CD4-positive, alpha-beta T cell (primary cell): ENCODE results near the gene ARHGAP15. TPM values are rescaled to one million over a fixed set of nuclear protein-coding genes. Genes with fewer than 3 reads are reported as not detected.

Experiments used
- ATAC-seq: fragments of 200-7000 bp; cut with Tn5 transposase; one replicate; pipeline ENCODE4 v1.10.0; 2022; ENCODE audit warnings: mild to moderate bottlenecking; ENCODE audit not compliant: poor library complexity
- CTCF ChIA-PET: fragments of 350-600 bp; sonication (Branson Sonifier 250); formaldehyde crosslinking; loops from one replicate; lab custom pipeline; 2021; ENCODE audit warnings: antibody characterized with exemption, inconsistent platforms; lab: Charles Lee
- POLR2A ChIA-PET: fragments of 350-600 bp; sonication (Branson Sonifier 250); formaldehyde crosslinking; loops from one replicate; lab custom pipeline; 2021; ENCODE audit warnings: antibody characterized with exemption, inconsistent platforms; lab: Charles Lee
- DNase-seq, 14 experiments: peaks; one replicate each; pipeline ENCODE4 v3.0.0-alpha.2; 2013 to 2020; ENCODE audit warnings: mixed read lengths in 2 of 14
- H3K27ac ChIP-seq, 2 donors: one replicate each; pipeline versions ENCODE4 v1.5.1 to v1.7.0; 2013; ENCODE audit warnings: low read length in 2 of 2, low read depth in 1 of 2, mild to moderate bottlenecking in 1 of 2
- H3K27me3 ChIP-seq, 2 experiments: 1 replicate in 1 of 2; 2 replicates in 1 of 2; pipeline versions ENCODE4 v1.6.1 to v1.7.0; 2013; ENCODE audit warnings: low read length in 2 of 2, control low read depth in 1 of 2, mild to moderate bottlenecking in 1 of 2, moderate library complexity in 1 of 2; ENCODE audit not compliant: insufficient read depth in 2 of 2, control insufficient read depth in 1 of 2
- H3K36me3 ChIP-seq: one replicate; pipeline ENCODE4 v1.6.1; 2013; ENCODE audit warnings: low read length, control low read depth; ENCODE audit not compliant: insufficient read depth
- H3K4me1 ChIP-seq: one replicate; pipeline ENCODE4 v1.6.1; 2013; ENCODE audit warnings: low read length, control low read depth; ENCODE audit not compliant: insufficient read depth
- H3K4me3 ChIP-seq: one replicate; pipeline ENCODE4 v1.5.1; 2013; ENCODE audit warnings: mild to moderate bottlenecking, low read length, moderate library complexity
- H3K9me3 ChIP-seq, 2 experiments: 1 replicate in 1 of 2; 2 replicates in 1 of 2; pipeline versions ENCODE4 v1.6.1 to v1.7.0; 2013; ENCODE audit warnings: low read length in 2 of 2, mild to moderate bottlenecking in 2 of 2, control low read depth in 1 of 2, moderate library complexity in 1 of 2; ENCODE audit not compliant: control insufficient read depth in 1 of 2, insufficient read depth in 1 of 2
- H3K27ac Mint-ChIP-seq: one replicate; pipeline ENCODE4 v1.8.0; 2020; ENCODE audit warnings: mixed read lengths
- H3K27me3 Mint-ChIP-seq: one replicate; pipeline ENCODE4 v1.8.0; 2021; ENCODE audit warnings: mixed read lengths
- H3K36me3 Mint-ChIP-seq: one replicate; pipeline ENCODE4 v1.8.0; 2021; ENCODE audit warnings: low read depth, mixed read lengths
- H3K4me1 Mint-ChIP-seq: one replicate; pipeline ENCODE4 v1.8.0; 2021; ENCODE audit warnings: low read depth, mixed read lengths
- H3K4me3 Mint-ChIP-seq: one replicate; pipeline ENCODE4 v1.8.0; 2020; ENCODE audit warnings: mild to moderate bottlenecking, mixed read lengths
- H3K9me3 Mint-ChIP-seq: one replicate; pipeline ENCODE4 v1.8.0; 2020; ENCODE audit warnings: mixed read lengths
- CTCF ChIP-seq: fragments of 200-600 bp; IDR thresholded peaks from one replicate; pipeline ENCODE4 v1.8.0; 2022; ENCODE audit warnings: antibody characterized with exemption, mild to moderate bottlenecking
- intact Hi-C, 2 experiments: fragments of 100-400 bp; cut with DNase I in 1 of 2; cut with micrococcal nuclease in 1 of 2; formaldehyde crosslinking; loops; one replicate each; pipeline versions ENCODE4 v1.15.1 to v1.9.0; 2023 to 2025; cut with DNase I, micrococcal nuclease
- total RNA-seq, 174 experiments: library from RNA in 2 of 174; stranded (reverse) in 2 of 174; gene quantifications; one replicate each; pipeline ENCODE4 v1.2.3 and lab custom pipeline; 2021 to 2026

Gene ARHGAP15
- total RNA-seq, 2 experiments from 2014 or later: 158 to 165 TPM

DNA sequence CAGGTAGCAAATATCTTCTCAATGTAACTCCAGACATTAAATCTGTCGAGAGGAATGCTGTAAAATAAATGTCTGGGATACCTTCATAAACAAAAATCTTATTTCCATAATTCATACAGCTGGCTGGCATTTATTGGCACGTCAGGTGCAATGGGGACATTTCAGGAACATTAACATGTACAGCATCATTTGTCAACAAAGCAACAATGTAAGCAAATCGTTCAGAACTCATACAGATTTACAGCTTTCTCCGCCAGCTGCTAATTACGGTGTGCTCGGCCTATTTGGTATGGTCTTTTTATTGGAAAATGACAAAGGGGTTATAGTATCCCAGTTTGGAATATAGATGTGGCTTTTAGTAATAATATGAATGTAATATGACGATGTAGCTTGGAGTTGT, 464.9 kb downstream of the ARHGAP15 start:
- peaks cover 35% of the 10 kb centered on the region for H3K36me3 ChIP-seq
- no peaks in the 10 kb centered on the region for H3K9me3 Mint-ChIP-seq
- CTCF ChIA-PET: no interaction called here
- H3K9me3 ChIP-seq: no peaks in the 10 kb centered on the region
- no peaks in the 10 kb centered on the region for H3K4me1 ChIP-seq
- intact Hi-C loops: no loop called here
- H3K4me3 Mint-ChIP-seq: no peak overlapping the region
- H3K4me3 ChIP-seq: no peak overlapping the region
- H3K4me1 Mint-ChIP-seq: peaks cover 26% of the 10 kb centered on the region
- no peaks in the 10 kb centered on the region for H3K27me3 ChIP-seq
- peaks cover 82% of the 10 kb centered on the region for H3K36me3 Mint-ChIP-seq
- POLR2A ChIA-PET: no interaction called here
- no peak overlapping the region for H3K27ac ChIP-seq
- DNase-seq: no peak
- no peak for ATAC-seq
- TF ChIP-seq CTCF: no peak
- H3K27me3 Mint-ChIP-seq: no peaks in the 10 kb centered on the region
- H3K27ac Mint-ChIP-seq: no peak overlapping the region

GRCh38 chr2:143594745-143595144, 465.5 kb downstream of the ARHGAP15 start:
- no peaks in the 10 kb centered on the region for H3K27me3 Mint-ChIP-seq
- H3K27me3 ChIP-seq: no peaks in the 10 kb centered on the region
- H3K4me3 ChIP-seq: no peak overlapping the region
- H3K9me3 ChIP-seq: no peaks in the 10 kb centered on the region
- H3K9me3 Mint-ChIP-seq: no peaks in the 10 kb centered on the region
- no peak for TF ChIP-seq CTCF
- ATAC-seq: no peak
- H3K4me3 Mint-ChIP-seq: no peak overlapping the region
- H3K4me1 Mint-ChIP-seq: peaks cover 29% of the 10 kb centered on the region
- H3K36me3 ChIP-seq: peaks cover 38% of the 10 kb centered on the region
- no peaks in the 10 kb centered on the region for H3K4me1 ChIP-seq
- ChIA-PET CTCF (no interaction called here), POLR2A (no interaction called here)
- H3K27ac ChIP-seq: no peak overlapping the region
- H3K27ac Mint-ChIP-seq: no peak overlapping the region
- intact Hi-C loops: no loop called here
- peaks cover 84% of the 10 kb centered on the region for H3K36me3 Mint-ChIP-seq
- DNase-seq: no peak

DNA sequence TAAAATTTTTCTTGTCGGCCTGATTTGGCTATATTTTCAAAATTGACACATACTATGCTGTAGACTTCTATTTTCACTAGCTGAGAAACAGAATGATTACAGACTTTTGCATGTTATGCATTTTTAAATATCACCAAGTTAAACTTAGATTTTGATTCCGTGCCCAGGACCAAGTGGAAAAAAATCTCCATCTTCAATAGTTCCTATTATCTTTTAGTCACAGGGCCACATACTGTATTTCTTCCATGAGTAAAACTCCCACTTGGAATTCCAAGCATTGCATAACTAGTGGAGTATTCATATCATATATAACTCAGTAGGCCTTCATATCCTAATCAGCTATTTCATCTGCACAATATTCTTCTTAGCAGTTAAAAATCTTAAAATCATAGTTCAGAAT, 470.9 kb downstream of the ARHGAP15 start:
- no peak for TF ChIP-seq CTCF
- Mint-ChIP-seq H3K4me3 (no peak overlapping the region), H3K4me1 (peaks cover 66% of the 10 kb centered on the region), H3K36me3 (peaks cover 87% of the 10 kb centered on the region), H3K27ac (no peak overlapping the region), H3K9me3 (no peaks in the 10 kb centered on the region), H3K27me3 (no peaks in the 10 kb centered on the region)
- ATAC-seq (no peak), DNase-seq (no peak)
- H3K4me1 ChIP-seq: no peaks in the 10 kb centered on the region
- H3K27ac ChIP-seq: no peak overlapping the region
- H3K4me3 ChIP-seq: no peak overlapping the region
- POLR2A ChIA-PET: no interaction called here
- no peaks in the 10 kb centered on the region for H3K9me3 ChIP-seq
- intact Hi-C loops: no loop called here
- CTCF ChIA-PET: no interaction called here
- H3K27me3 ChIP-seq: no peaks in the 10 kb centered on the region
- H3K36me3 ChIP-seq: peaks cover 30% of the 10 kb centered on the region
